Neural progenitor cell (in vitro differentiated cells): ENCODE measurements around the gene ARFGAP3. TPM values are rescaled to one million over a fixed set of nuclear protein-coding genes. Genes with fewer than 3 reads are reported as not detected.

Experiments used
- DNase-seq: peaks from one replicate; pipeline ENCODE4 v3.0.0-alpha.2; 2016; ENCODE audit warnings: low spot score
- H2AFZ ChIP-seq: fragments of 200-600 bp; sonication (generic); replicated peaks from 2 replicates; pipeline ENCODE4 v1.6.1; 2016; ENCODE audit warnings: antibody characterized with exemption
- H3F3A ChIP-seq: fragments of 200-600 bp; sonication (generic); 2 replicates; pipeline ENCODE4 v1.6.1; 2016; ENCODE audit warnings: antibody characterized with exemption, low read depth
- H3K27ac ChIP-seq: fragments of 200-600 bp; sonication (generic); 2 replicates; pipeline ENCODE4 v1.5.1; 2016; ENCODE audit warnings: mild to moderate bottlenecking
- H3K27me3 ChIP-seq: fragments of 200-600 bp; sonication (generic); 2 replicates; pipeline ENCODE4 v1.6.1; 2016; ENCODE audit warnings: mild to moderate bottlenecking, moderate library complexity
- H3K36me3 ChIP-seq: fragments of 200-600 bp; sonication (generic); 2 replicates; pipeline ENCODE4 v1.5.1; 2016
- H3K4me1 ChIP-seq: fragments of 200-600 bp; sonication (generic); 2 replicates; pipeline ENCODE4 v1.6.1; 2016; ENCODE audit warnings: mixed run types
- H3K4me2 ChIP-seq: fragments of 200-600 bp; sonication (generic); 2 replicates; pipeline ENCODE4 v1.6.1; 2016
- H3K4me3 ChIP-seq: fragments of 200-600 bp; sonication (generic); 2 replicates; pipeline ENCODE4 v1.5.1; 2016
- H3K79me2 ChIP-seq: fragments of 200-600 bp; sonication (generic); 2 replicates; pipeline ENCODE4 v1.6.1; 2016; ENCODE audit warnings: low read depth
- H3K9ac ChIP-seq: fragments of 200-600 bp; sonication (generic); 2 replicates; pipeline ENCODE4 v1.6.1; 2016
- H3K9me3 ChIP-seq: fragments of 200-600 bp; sonication (generic); 2 replicates; pipeline ENCODE4 v1.5.1; 2016; ENCODE audit warnings: low read depth
- H4K20me1 ChIP-seq: fragments of 200-600 bp; sonication (generic); 2 replicates; pipeline ENCODE4 v1.6.1; 2016; ENCODE audit warnings: low read depth
- H3K27ac Mint-ChIP-seq: 3 replicates; pipeline ENCODE4 v1.8.0; 2021; ENCODE audit warnings: mixed read lengths
- H3K27me3 Mint-ChIP-seq: 2 replicates; pipeline ENCODE4 v1.8.0; 2022; ENCODE audit warnings: low read depth, mild to moderate bottlenecking, inconsistent platforms, moderate library complexity, mixed read lengths; ENCODE audit not compliant: insufficient read depth
- H3K36me3 Mint-ChIP-seq: 3 replicates; pipeline ENCODE4 v1.8.0; 2021; ENCODE audit warnings: mixed read lengths
- H3K4me1 Mint-ChIP-seq: 3 replicates; pipeline ENCODE4 v1.8.0; 2021; ENCODE audit warnings: mixed read lengths
- H3K4me3 Mint-ChIP-seq: 3 replicates; pipeline ENCODE4 v1.8.0; 2021; ENCODE audit warnings: mild to moderate bottlenecking, moderate library complexity, mixed read lengths
- H3K9me3 Mint-ChIP-seq: 3 replicates; pipeline ENCODE4 v1.8.0; 2020; ENCODE audit warnings: mixed read lengths
- CTCF ChIP-seq: fragments of 200-600 bp; sonication (generic); IDR thresholded peaks from 2 replicates; pipeline ENCODE4 v1.5.1; 2017; ENCODE audit warnings: antibody characterized with exemption, mild to moderate bottlenecking
- EZH2 ChIP-seq: fragments of 200-600 bp; sonication (generic); IDR thresholded peaks from 2 replicates; pipeline ENCODE4 v1.6.1; 2017; ENCODE audit warnings: antibody characterized with exemption, mild to moderate bottlenecking, moderate library complexity
- EZH2phosphoT487 ChIP-seq: fragments of 200-600 bp; sonication (generic); IDR thresholded peaks from 2 replicates; pipeline ENCODE4 v1.6.1; 2017; ENCODE audit warnings: antibody characterized with exemption
- total RNA-seq: library from RNA; depleted of rRNA; stranded (reverse); fragments of >200 nt; gene quantifications from 2 replicates; pipeline ENCODE4 v1.2.3, GENCODE V29; 2015; ENCODE audit warnings: low replicate concordance

ARFGAP3 gene
- total RNA-seq, 1 donor from 2014 or later, result 53.9 TPM

GRCh38 chr22:42868751-42869251, 11.7 kb upstream of the ARFGAP3 start:
- Histone ChIP-seq H3K9ac (no peak overlapping the region), H3K79me2 (no peaks in the 10 kb centered on the region), H3K27me3 (no peaks in the 10 kb centered on the region), H3K4me2 (no peak overlapping the region), H4K20me1 (no peaks in the 10 kb centered on the region), H3F3A (no peaks in the 10 kb centered on the region), H3K36me3 (no peaks in the 10 kb centered on the region), H3K4me1 (no peaks in the 10 kb centered on the region), H3K27ac (no peak overlapping the region), H2AFZ (no peak overlapping the region), H3K9me3 (no peaks in the 10 kb centered on the region), H3K4me3 (no peak overlapping the region)
- Mint-ChIP-seq H3K4me3 (no peak overlapping the region), H3K27ac (no peak overlapping the region), H3K4me1 (no peaks in the 10 kb centered on the region), H3K9me3 (no peaks in the 10 kb centered on the region), H3K27me3 (peaks cover 2% of the 10 kb centered on the region), H3K36me3 (peaks cover 3% of the 10 kb centered on the region)
- no peak for DNase-seq
- TF ChIP-seq EZH2phosphoT487 (no peak), EZH2 (no peak), CTCF (no peak)

- Histone ChIP-seq H4K20me1 (no peaks in the 10 kb centered on the region), H3K4me3 (no peak overlapping the region), H3K36me3 (no peaks in the 10 kb centered on the region), H2AFZ (no peak overlapping the region), H3K4me2 (no peak overlapping the region), H3K9me3 (no peaks in the 10 kb centered on the region), H3F3A (no peaks in the 10 kb centered on the region), H3K4me1 (no peaks in the 10 kb centered on the region), H3K79me2 (no peaks in the 10 kb centered on the region), H3K9ac (no peak overlapping the region), H3K27ac (no peak overlapping the region), H3K27me3 (no peaks in the 10 kb centered on the region)
- Mint-ChIP-seq H3K4me1 (peaks cover 6% of the 10 kb centered on the region), H3K27ac (no peak overlapping the region), H3K36me3 (peaks cover 5% of the 10 kb centered on the region), H3K4me3 (no peak overlapping the region), H3K27me3 (no peaks in the 10 kb centered on the region), H3K9me3 (no peaks in the 10 kb centered on the region)
- no peak for DNase-seq
- no peak for TF ChIP-seq EZH2phosphoT487
- no peak for TF ChIP-seq CTCF
- TF ChIP-seq EZH2, result no peak
Observed at GRCh38 chr22:42866100-42866499, 9.0 kb upstream of the ARFGAP3 start.

GRCh38 chr22:42865536-42865935, 8.5 kb upstream of the ARFGAP3 start:
- DNase-seq, result no peak
- Histone ChIP-seq H3K9me3 (no peaks in the 10 kb centered on the region), H3K4me3 (no peak overlapping the region), H3K27me3 (no peaks in the 10 kb centered on the region), H3K36me3 (no peaks in the 10 kb centered on the region), H3K4me1 (no peaks in the 10 kb centered on the region), H2AFZ (no peak overlapping the region), H4K20me1 (no peaks in the 10 kb centered on the region), H3K79me2 (no peaks in the 10 kb centered on the region), H3K4me2 (no peak overlapping the region), H3F3A (no peaks in the 10 kb centered on the region), H3K27ac (no peak overlapping the region), H3K9ac (no peak overlapping the region)
- Mint-ChIP-seq H3K4me3 (no peak overlapping the region), H3K27ac (no peak overlapping the region), H3K36me3 (peaks cover 2% of the 10 kb centered on the region), H3K4me1 (peaks cover 6% of the 10 kb centered on the region), H3K27me3 (no peaks in the 10 kb centered on the region), H3K9me3 (no peaks in the 10 kb centered on the region)
- TF ChIP-seq EZH2phosphoT487, result no peak

GRCh38 chr22:42863349-42863961, 6.4 kb upstream of the ARFGAP3 start:
- Histone ChIP-seq H3F3A (no peaks in the 10 kb centered on the region), H3K79me2 (no peaks in the 10 kb centered on the region), H3K4me3 (no peak overlapping the region), H3K9ac (no peak overlapping the region), H3K4me2 (no peak overlapping the region), H3K4me1 (no peaks in the 10 kb centered on the region), H3K36me3 (no peaks in the 10 kb centered on the region), H3K9me3 (no peaks in the 10 kb centered on the region), H3K27me3 (peaks cover 2% of the 10 kb centered on the region), H4K20me1 (no peaks in the 10 kb centered on the region), H3K27ac (no peak overlapping the region), H2AFZ (no peak overlapping the region)
- H3K27me3 Mint-ChIP-seq, result no peaks in the 10 kb centered on the region
- TF ChIP-seq CTCF, result no peak
- no peak for TF ChIP-seq EZH2phosphoT487
- no peak for TF ChIP-seq EZH2
- DNase-seq, result no peak
- H3K4me3 Mint-ChIP-seq, result no peak overlapping the region
- no peaks in the 10 kb centered on the region for H3K9me3 Mint-ChIP-seq
- H3K27ac Mint-ChIP-seq, result no peak overlapping the region
- peaks cover 2% of the 10 kb centered on the region for H3K36me3 Mint-ChIP-seq
- peaks cover 6% of the 10 kb centered on the region for H3K4me1 Mint-ChIP-seq
